ENCODE measurements around the gene HSPA1L. TPM values are rescaled to one million over a fixed set of nuclear protein-coding genes. Genes with fewer than 3 reads are reported as not detected.

HSPA1L gene
- total and polyA plus RNA-seq, 2 experiments from 2014 or later, result 3.1 to 4.5 TPM

GRCh38 chr6:31782126-31782855 is 32.8 kb downstream of the HSPA1L start:
- Histone ChIP-seq H3K36me3 (no peaks in the 10 kb centered on the region), H3K27ac (no peak overlapping the region)

GRCh38 chr6:31781244-31782125 is 33.6 kb downstream of the HSPA1L start:
- Histone ChIP-seq H3K27me3 (no peaks in the 10 kb centered on the region), H3K27ac (no peak overlapping the region), H3K36me3 (no peaks in the 10 kb centered on the region), H3K9me3 (ENCODE audit: low read depth) (no peaks in the 10 kb centered on the region), H3K4me3 (no peak overlapping the region), H3K4me1 (ENCODE audit: low read depth) (peaks cover 16% of the 10 kb centered on the region)
- no peak for DNase-seq (ENCODE audit: low read depth in 1 of 2, low spot score in 1 of 2)
- TF ChIP-seq CTCF (IDR thresholded peaks at IDR 0.05; ENCODE audit: low read depth, low read length), result no peak

More at GRCh38 chr6:31782126-31782855, 32.8 kb downstream of the HSPA1L start:
- H3K4me1 ChIP-seq (ENCODE audit: low read depth), result peaks cover 8% of the 10 kb centered on the region
- TF ChIP-seq CTCF (IDR thresholded peaks at IDR 0.05; ENCODE audit: low read depth, low read length), result no peak
- no peaks in the 10 kb centered on the region for H3K27me3 ChIP-seq
- no peak overlapping the region for H3K4me3 ChIP-seq
- no peak for DNase-seq (ENCODE audit: low read depth in 1 of 2, low spot score in 1 of 2)
- no peaks in the 10 kb centered on the region for H3K9me3 ChIP-seq (ENCODE audit: low read depth)

- Histone ChIP-seq H3K4me3 (no peak overlapping the region), H3K9me3 (ENCODE audit: low read depth) (no peaks in the 10 kb centered on the region), H3K27me3 (no peaks in the 10 kb centered on the region), H3K27ac (no peak overlapping the region), H3K36me3 (no peaks in the 10 kb centered on the region), H3K4me1 (ENCODE audit: low read depth) (peaks cover 22% of the 10 kb centered on the region)
- no peak for TF ChIP-seq CTCF (IDR thresholded peaks at IDR 0.05; ENCODE audit: low read depth, low read length)
- no peak for DNase-seq (ENCODE audit: low read depth in 1 of 2, low spot score in 1 of 2)
Observed at GRCh38 chr6:31780507-31781243, 34.4 kb downstream of the HSPA1L start.

GRCh38 chr6:31779908-31780307 is 35.2 kb downstream of the HSPA1L start:
- no peak for TF ChIP-seq CTCF (IDR thresholded peaks at IDR 0.05; ENCODE audit: low read depth, low read length)
- Histone ChIP-seq H3K4me3 (no peak overlapping the region), H3K27ac (no peak overlapping the region), H3K27me3 (no peaks in the 10 kb centered on the region), H3K36me3 (no peaks in the 10 kb centered on the region), H3K9me3 (ENCODE audit: low read depth) (no peaks in the 10 kb centered on the region), H3K4me1 (ENCODE audit: low read depth) (peaks cover 22% of the 10 kb centered on the region)
- DNase-seq (ENCODE audit: low read depth in 1 of 2, low spot score in 1 of 2), result no peak

Measured in cardiac muscle cell (in vitro differentiated cells and primary cell).